K562 (cell line): ENCODE data around the gene VPS37D. TPM values are rescaled to one million over a fixed set of nuclear protein-coding genes. Genes with fewer than 3 reads are reported as not detected.

Experiments
- COPS2 ChIP-seq: fragments of 450-650 bp; conservative IDR thresholded peaks from 2 replicates; pipeline ENCODE4 v1.6.1; 2016; ENCODE audit warnings: mild to moderate bottlenecking, moderate library complexity
- DIDO1 ChIP-seq: fragments of 450-650 bp; IDR thresholded peaks from 2 replicates; pipeline ENCODE4 v1.6.1; 2016; ENCODE audit warnings: low read depth, missing biosample characterization, missing genetic modification characterization
- HDAC2 ChIP-seq: fragments of 450-650 bp; IDR thresholded peaks from 2 replicates; pipeline ENCODE4 v1.6.1; 2016; ENCODE audit warnings: mild to moderate bottlenecking
- LARP7 ChIP-seq: fragments of 450-650 bp; IDR thresholded peaks from 2 replicates; pipeline ENCODE4 v1.6.1; 2016
- ZNF561 ChIP-seq: fragments of 450-650 bp; formaldehyde crosslinking; conservative IDR thresholded peaks from 2 replicates; pipeline ENCODE4 v1.4.0; 2020; ENCODE audit warnings: mild to moderate bottlenecking, moderate library complexity
- polyA plus RNA-seq, 8 experiments: library from polyadenylated mRNA; depleted of rRNA in 4 of 8; stranded (reverse) in 5 of 8; unstranded in 3 of 8; fragments of >200 nt; fragmentation: Nextera tagmentation in 2 of 8; fragmentation: Illumina TruSeq in 1 of 8; extraction: Ambion mirVana in 2 of 8; extraction: Trizol in 1 of 8; gene quantifications; 2 replicates each; pipeline versions ENCODE4 v1.2.1 to v1.2.3, GENCODE V29; 2011 to 2014; ENCODE audit warnings: inconsistent platforms in 1 of 8, missing spikeins in 1 of 8
- total RNA-seq, 7 experiments: library from RNA; depleted of rRNA in 6 of 7; stranded (reverse); fragments of >200 nt in 6 of 7; fragmentation: Illumina TruSeq in 2 of 7; extraction: Trizol in 2 of 7; gene quantifications; 2 replicates each; pipeline versions ENCODE4 v1.2.1 to v1.2.3, GENCODE V29; 2011 to 2021; ENCODE audit warnings: low replicate concordance in 1 of 7
- TF ChIP-seq, protein P1 (sequence below), 2 experiments: fragments of 450-650 bp in 1 of 2; sonication (generic) in 1 of 2; formaldehyde crosslinking in 1 of 2; IDR thresholded peaks in 1 of 2; conservative IDR thresholded peaks in 1 of 2; 2 replicates each; pipeline versions ENCODE4 v1.6.1 to v1.8.1; 2016 to 2023; ENCODE audit warnings: mild to moderate bottlenecking in 2 of 2, moderate library complexity in 2 of 2, inconsistent platforms in 1 of 2, missing genetic modification reagents in 1 of 2
- TF ChIP-seq, protein P2 (sequence below): sonication (generic); formaldehyde crosslinking; IDR thresholded peaks from 2 replicates; pipeline ENCODE4 v1.8.0; 2022; ENCODE audit warnings: missing genetic modification reagents, mild to moderate bottlenecking, borderline replicate concordance
- TF ChIP-seq, protein P3 (sequence below): fragments of 200-400 bp; formaldehyde crosslinking; IDR thresholded peaks from 2 replicates; pipeline ENCODE4 v1.6.1; 2017; ENCODE audit warnings: mild to moderate bottlenecking, low read depth, low read length, moderate library complexity

Gene VPS37D
- total and polyA plus RNA-seq, 9 of the 15 experiments (the other 6 are each of a cell fraction or from before 2014, with no cell fraction given), result 0.25 to 2.3 (median 1.0) TPM; not detected in 3

DNA sequence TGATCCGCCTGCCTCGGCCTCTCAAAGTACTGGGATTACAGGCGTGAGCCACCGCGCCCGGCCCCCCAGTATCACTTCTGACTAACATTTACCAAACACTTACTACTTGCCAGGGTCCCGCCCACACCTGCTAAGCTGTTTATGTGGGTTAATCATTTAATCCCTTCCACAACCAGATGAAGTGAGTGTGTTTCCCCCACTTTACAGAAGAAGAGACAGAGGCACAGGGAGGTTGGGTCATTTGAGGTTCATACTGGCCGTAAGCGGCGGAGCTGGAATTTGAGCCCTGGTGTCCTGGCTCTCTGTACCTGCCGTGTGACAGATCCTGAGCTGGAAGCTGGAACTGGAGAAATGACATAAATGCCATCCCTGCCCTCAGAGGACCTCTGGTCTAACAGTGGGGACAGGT is 15.1 kb upstream of the VPS37D start (continued):
- TF ChIP-seq ZNF561 (CRISPR knock-in tag) (no peak), LARP7 (no peak), COPS2 (no peak), HDAC2 (no peak), DIDO1 (tag) (no peak)
- TF ChIP-seq, protein P1, sequence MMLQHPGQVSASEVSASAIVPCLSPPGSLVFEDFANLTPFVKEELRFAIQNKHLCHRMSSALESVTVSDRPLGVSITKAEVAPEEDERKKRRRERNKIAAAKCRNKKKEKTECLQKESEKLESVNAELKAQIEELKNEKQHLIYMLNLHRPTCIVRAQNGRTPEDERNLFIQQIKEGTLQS (IDR thresholded peaks at IDR 0.05), result no peak
- TF ChIP-seq, protein P1 (CRISPR knock-in tag; conservative IDR thresholded peaks at IDR 0.05), result no peak
- TF ChIP-seq, protein P2, sequence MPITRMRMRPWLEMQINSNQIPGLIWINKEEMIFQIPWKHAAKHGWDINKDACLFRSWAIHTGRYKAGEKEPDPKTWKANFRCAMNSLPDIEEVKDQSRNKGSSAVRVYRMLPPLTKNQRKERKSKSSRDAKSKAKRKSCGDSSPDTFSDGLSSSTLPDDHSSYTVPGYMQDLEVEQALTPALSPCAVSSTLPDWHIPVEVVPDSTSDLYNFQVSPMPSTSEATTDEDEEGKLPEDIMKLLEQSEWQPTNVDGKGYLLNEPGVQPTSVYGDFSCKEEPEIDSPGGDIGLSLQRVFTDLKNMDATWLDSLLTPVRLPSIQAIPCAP, result no peak
- TF ChIP-seq, protein P3, sequence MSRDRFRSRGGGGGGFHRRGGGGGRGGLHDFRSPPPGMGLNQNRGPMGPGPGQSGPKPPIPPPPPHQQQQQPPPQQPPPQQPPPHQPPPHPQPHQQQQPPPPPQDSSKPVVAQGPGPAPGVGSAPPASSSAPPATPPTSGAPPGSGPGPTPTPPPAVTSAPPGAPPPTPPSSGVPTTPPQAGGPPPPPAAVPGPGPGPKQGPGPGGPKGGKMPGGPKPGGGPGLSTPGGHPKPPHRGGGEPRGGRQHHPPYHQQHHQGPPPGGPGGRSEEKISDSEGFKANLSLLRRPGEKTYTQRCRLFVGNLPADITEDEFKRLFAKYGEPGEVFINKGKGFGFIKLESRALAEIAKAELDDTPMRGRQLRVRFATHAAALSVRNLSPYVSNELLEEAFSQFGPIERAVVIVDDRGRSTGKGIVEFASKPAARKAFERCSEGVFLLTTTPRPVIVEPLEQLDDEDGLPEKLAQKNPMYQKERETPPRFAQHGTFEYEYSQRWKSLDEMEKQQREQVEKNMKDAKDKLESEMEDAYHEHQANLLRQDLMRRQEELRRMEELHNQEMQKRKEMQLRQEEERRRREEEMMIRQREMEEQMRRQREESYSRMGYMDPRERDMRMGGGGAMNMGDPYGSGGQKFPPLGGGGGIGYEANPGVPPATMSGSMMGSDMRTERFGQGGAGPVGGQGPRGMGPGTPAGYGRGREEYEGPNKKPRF, result no peak
- TF ChIP-seq, all 486 proteins: peak for 0
